Measurements from ENCODE around the gene TARM1. TPM values are rescaled to one million over a fixed set of nuclear protein-coding genes. Genes with fewer than 3 reads are reported as not detected.
A peak's percentile ranks its signal among the peaks of the same experiment; 100 is the strongest.
"Not testable (repeated sequence)": the region's sequence is repeated elsewhere in the genome, so short reads cannot be mapped to it uniquely, and the experiment has no call there.

TARM1 gene
- total RNA-seq, 1 donor from 2014 or later = not detected

- no peak for DNase-seq
These were observed 18.2 kb upstream of the TARM1 start for GRCh38 chr19:54099190-54099902.

- DNase-seq = no peak
These were observed 15.5 kb upstream of the TARM1 start for GRCh38 chr19:54096617-54097106.

- DNase-seq = peak; percentile 18
These were observed 14.9 kb upstream of the TARM1 start for GRCh38 chr19:54095859-54096616.

GRCh38 chr19:54095136-54095858 lies 14.1 kb upstream of the TARM1 start:
- DNase-seq = no peak

- DNase-seq = no peak
These were observed 13.3 kb upstream of the TARM1 start for GRCh38 chr19:54094426-54095000.

GRCh38 chr19:54084410-54084809 lies 3.2 kb upstream of the TARM1 start:
- no peak for DNase-seq

GRCh38 chr19:54077334-54077733 lies 3.8 kb downstream of the TARM1 start:
- DNase-seq = no peak

GRCh38 chr19:54074851-54075250 lies 6.3 kb downstream of the TARM1 start:
- no peak for DNase-seq

GRCh38 chr19:54073829-54074228 lies 7.3 kb downstream of the TARM1 start:
- DNase-seq = no peak

GRCh38 chr19:54069470-54069869 lies 11.7 kb downstream of the TARM1 start:
- no peak for DNase-seq

- no peak for DNase-seq
These were observed 17.6 kb downstream of the TARM1 start, which contains the start of gene VSTM1 for GRCh38 chr19:54063350-54064116. VSTM1 (minus strand) TSS chr19:54063897; CDS start chr19:54063777, 120 bp downstream.

- DNase-seq = no peak
These were observed 18.5 kb downstream of the TARM1 start for GRCh38 chr19:54062643-54063042.

- no peak for DNase-seq
These were observed 33.5 kb downstream of the TARM1 start for GRCh38 chr19:54047616-54048015.

- DNase-seq = no peak
These were observed 35.4 kb downstream of the TARM1 start for GRCh38 chr19:54045771-54046170.

- DNase-seq = no peak
These were observed 38.2 kb downstream of the TARM1 start for GRCh38 chr19:54042989-54043388.

GRCh38 chr19:54041969-54042606 lies 39.1 kb downstream of the TARM1 start:
- no peak for DNase-seq

- DNase-seq = no peak
These were observed 41.2 kb downstream of the TARM1 start for GRCh38 chr19:54040003-54040402.

- not testable (repeated sequence) for DNase-seq
These were observed 44.6 kb downstream of the TARM1 start for GRCh38 chr19:54036542-54036941.

- peak; percentile 65 for DNase-seq
These were observed 45.7 kb downstream of the TARM1 start for GRCh38 chr19:54035215-54036178.
